Gastroesophageal sphincter (tissue), 4 donors: Measurements from ENCODE around the gene STRN. TPM values are rescaled to one million over a fixed set of nuclear protein-coding genes. Genes with fewer than 3 reads are reported as not detected.

ENCODE experiments used
- ATAC-seq: fragments of 150-250 bp; one replicate; pipeline ENCODE4 v1.9.1; 2016; ENCODE audit warnings: mild to moderate bottlenecking, moderate library complexity
- H3K27ac ChIP-seq, 4 donors: fragments of 200-600 bp; sonication (generic) in 3 of 4; 1 replicate in 3 of 4; 2 replicates in 1 of 4; pipeline ENCODE4 v1.5.1; 2016 to 2019
- H3K27me3 ChIP-seq: fragments of 200-600 bp; sonication (generic); one replicate; pipeline ENCODE4 v1.5.1; 2019
- H3K36me3 ChIP-seq, 2 donors: fragments of 200-600 bp; sonication (generic); one replicate each; pipeline ENCODE4 v1.5.1; 2019; ENCODE audit warnings: control low read depth in 1 of 2
- H3K4me1 ChIP-seq, 3 donors: fragments of 200-600 bp; sonication (generic); 1 replicate in 2 of 3; 2 replicates in 1 of 3; pipeline ENCODE4 v1.5.1; 2016 to 2019; ENCODE audit warnings: control low read depth in 2 of 3
- H3K4me3 ChIP-seq, 2 donors: fragments of 200-600 bp; sonication (generic); one replicate each; pipeline ENCODE4 v1.5.1; 2019; ENCODE audit warnings: mild to moderate bottlenecking in 1 of 2, moderate library complexity in 1 of 2
- H3K9me3 ChIP-seq, 3 donors: fragments of 200-600 bp; sonication (generic); one replicate each; pipeline ENCODE4 v1.5.1; 2017 to 2019; ENCODE audit warnings: control low read depth in 2 of 3
- CTCF ChIP-seq, 4 experiments: fragments of 200-600 bp in 2 of 4; fragments of 450-650 bp in 2 of 4; sonication (generic) in 1 of 4; IDR thresholded peaks; one replicate each; pipeline ENCODE4 v1.5.1; 2017 to 2019; ENCODE audit warnings: antibody characterized with exemption in 4 of 4, mild to moderate bottlenecking in 2 of 4, moderate library complexity in 2 of 4
- EP300 ChIP-seq: sonication (generic); formaldehyde crosslinking; IDR thresholded peaks from one replicate; pipeline ENCODE4 v1.6.1; 2017; ENCODE audit warnings: antibody characterized with exemption, mild to moderate bottlenecking
- POLR2A ChIP-seq, 2 donors: fragments of 450-650 bp; IDR thresholded peaks; one replicate each; pipeline ENCODE4 v1.6.1; 2017; ENCODE audit warnings: antibody characterized with exemption in 2 of 2, mild to moderate bottlenecking in 2 of 2, moderate library complexity in 1 of 2
- POLR2AphosphoS5 ChIP-seq: sonication (generic); formaldehyde crosslinking; IDR thresholded peaks from one replicate; pipeline ENCODE4 v1.6.1; 2017; ENCODE audit warnings: antibody characterized with exemption
- WGBS, 2 donors: methylation state at CpG; one replicate each; pipeline ENCODE4 v1.1.5; 2018; ENCODE audit warnings: low coverage in 1 of 2; 5-methylcytosine and 5-hydroxymethylcytosine counted together
- total RNA-seq, 4 donors: library from RNA; depleted of rRNA; stranded (reverse); fragments of >200 nt; gene quantifications; one replicate each; pipeline ENCODE4 v1.1.0, GENCODE V29; 2016

Gene STRN
- total RNA-seq, 4 donors from 2014 or later = 18.5 to 24.6 (median 20.9) TPM

DNA sequence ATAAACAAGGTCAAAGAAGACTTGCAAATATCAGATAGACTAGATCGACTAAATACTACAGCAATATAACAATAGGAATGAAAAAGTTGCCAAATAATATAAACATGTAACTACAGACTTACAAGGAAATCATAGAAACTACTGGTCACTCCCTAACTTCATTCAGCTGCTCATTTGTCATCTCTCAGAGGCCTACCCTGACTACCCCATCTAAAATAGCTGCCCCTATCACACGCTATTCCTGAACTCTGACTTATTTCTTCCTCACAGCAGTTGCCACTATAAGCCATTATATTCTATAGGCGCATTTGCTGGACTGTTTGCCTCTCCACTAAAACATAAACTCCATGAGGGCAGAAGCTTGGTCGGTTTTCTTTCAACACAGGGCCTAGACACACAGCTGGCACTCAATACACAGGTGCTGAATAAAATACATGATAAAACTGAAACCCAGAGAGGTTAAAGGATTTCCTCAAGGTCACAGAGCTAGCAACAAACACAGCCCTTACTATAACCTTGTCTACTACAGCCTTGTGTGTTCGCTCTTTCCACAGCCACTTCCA, 1.8 kb downstream of the STRN start:
- no peak for ATAC-seq
- WGBS, 2 donors = 80% methylated on average over 5 of the region's 5 CpGs
- no peak overlapping the region for H3K27ac ChIP-seq
- no peaks in the 10 kb centered on the region for H3K27me3 ChIP-seq
- no peaks in the 10 kb centered on the region for H3K36me3 ChIP-seq
- peaks cover 0 to 40% (median 11%) of the 10 kb centered on the region in 3 donors for H3K4me1 ChIP-seq
- TF ChIP-seq CTCF (IDR thresholded peaks at IDR 0.05) = no peak
- TF ChIP-seq EP300 = no peak
- TF ChIP-seq POLR2A (IDR thresholded peaks at IDR 0.05) = no peak
- TF ChIP-seq POLR2AphosphoS5 = no peak
- H3K4me3 ChIP-seq = peak overlapping the region in 1 of 2 donors; percentile 100
- H3K9me3 ChIP-seq = no peaks in the 10 kb centered on the region

DNA sequence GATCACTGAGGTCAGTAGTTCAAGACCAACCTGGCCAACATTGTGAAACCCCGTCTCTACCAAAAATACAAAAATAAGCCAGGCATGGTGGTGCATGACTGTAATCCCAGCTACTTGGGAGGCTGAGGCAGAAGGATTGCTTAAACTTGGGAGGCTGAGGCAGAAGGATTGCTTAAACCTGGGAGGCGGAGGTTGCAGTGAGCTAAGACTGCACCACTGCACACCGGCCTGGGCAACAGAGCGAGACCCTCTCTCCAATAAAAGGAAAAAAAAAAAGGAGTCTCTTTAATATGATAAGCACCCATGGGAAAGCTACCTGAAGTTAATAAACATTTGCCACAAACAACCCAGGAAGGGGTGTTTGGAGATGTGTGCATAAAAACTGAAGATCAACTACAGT, 2.6 kb downstream of the STRN start:
- no peaks in the 10 kb centered on the region for H3K27me3 ChIP-seq
- ATAC-seq = no peak
- no peaks in the 10 kb centered on the region for H3K9me3 ChIP-seq
- no peak overlapping the region for H3K4me3 ChIP-seq
- H3K4me1 ChIP-seq = peaks cover 0 to 40% (median 11%) of the 10 kb centered on the region in 3 donors
- WGBS, 2 donors = 73% methylated on average over 1 of the region's 4 CpGs; no CpG with 5 or more reads in 1 of the 2 donors
- no peaks in the 10 kb centered on the region for H3K36me3 ChIP-seq
- H3K27ac ChIP-seq = no peak overlapping the region
- TF ChIP-seq POLR2AphosphoS5 (no peak), CTCF (IDR thresholded peaks at IDR 0.05) (no peak), EP300 (no peak), POLR2A (IDR thresholded peaks at IDR 0.05) (no peak)

DNA sequence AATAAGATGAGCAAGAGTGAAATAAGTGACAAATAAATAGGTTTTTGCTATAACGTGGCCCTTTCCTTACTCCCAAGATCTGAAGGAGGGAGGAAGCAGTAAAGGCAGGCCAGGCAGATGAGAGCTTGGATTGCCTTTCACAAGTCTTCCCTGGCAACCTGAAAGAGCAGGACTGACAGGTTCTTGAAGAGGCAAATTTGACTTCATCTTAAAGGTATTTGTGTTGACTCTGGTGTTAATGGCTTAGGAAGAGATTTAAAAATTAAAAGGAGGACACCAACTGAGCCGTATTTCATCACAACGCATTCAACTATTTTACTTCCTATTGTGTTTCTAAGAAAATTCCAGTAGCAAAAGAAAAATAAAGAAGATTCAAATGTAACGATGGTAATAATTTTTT, 3.2 kb downstream of the STRN start:
- Histone ChIP-seq H3K4me1 (peaks cover 0 to 40% (median 11%) of the 10 kb centered on the region in 3 donors), H3K36me3 (no peaks in the 10 kb centered on the region), H3K4me3 (no peak overlapping the region), H3K9me3 (no peaks in the 10 kb centered on the region), H3K27me3 (no peaks in the 10 kb centered on the region), H3K27ac (no peak overlapping the region)
- TF ChIP-seq EP300 (no peak), POLR2A (IDR thresholded peaks at IDR 0.05) (no peak), POLR2AphosphoS5 (no peak), CTCF (IDR thresholded peaks at IDR 0.05) (no peak)
- ATAC-seq = no peak
- WGBS, 2 donors = 83 to 93% methylated on average over 3 to 4 of the region's 4 CpGs

DNA sequence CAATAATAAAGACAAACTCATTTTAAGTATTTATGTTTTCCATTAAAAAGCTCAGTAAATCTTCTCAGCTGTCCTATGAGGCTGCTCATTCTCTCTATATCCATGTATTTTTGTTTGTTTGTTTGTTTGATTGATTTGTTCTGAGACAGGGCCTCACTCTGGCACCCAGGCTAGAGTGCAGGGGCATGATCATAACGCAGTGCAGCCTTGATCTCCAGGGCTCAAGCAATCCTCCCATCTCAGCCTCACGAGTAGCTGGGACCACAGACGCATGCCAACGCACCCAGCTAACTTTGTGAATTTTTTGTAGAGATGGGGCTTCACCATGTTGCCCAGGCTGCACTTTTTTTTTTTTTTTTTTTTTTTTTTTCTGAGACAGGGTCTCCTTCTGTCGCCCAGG, 5.6 kb downstream of the STRN start:
- Histone ChIP-seq H3K36me3 (no peaks in the 10 kb centered on the region), H3K9me3 (no peaks in the 10 kb centered on the region), H3K4me3 (no peak overlapping the region), H3K27ac (no peak overlapping the region), H3K27me3 (no peaks in the 10 kb centered on the region), H3K4me1 (peaks cover 0 to 41% (median 11%) of the 10 kb centered on the region in 3 donors)
- 75 to 92% methylated on average over 1 to 2 of the region's 5 CpGs for WGBS, 2 donors
- no peak for ATAC-seq
- no peak for TF ChIP-seq POLR2A (IDR thresholded peaks at IDR 0.05)
- TF ChIP-seq POLR2AphosphoS5 = no peak
- no peak for TF ChIP-seq CTCF (IDR thresholded peaks at IDR 0.05)
- no peak for TF ChIP-seq EP300

DNA sequence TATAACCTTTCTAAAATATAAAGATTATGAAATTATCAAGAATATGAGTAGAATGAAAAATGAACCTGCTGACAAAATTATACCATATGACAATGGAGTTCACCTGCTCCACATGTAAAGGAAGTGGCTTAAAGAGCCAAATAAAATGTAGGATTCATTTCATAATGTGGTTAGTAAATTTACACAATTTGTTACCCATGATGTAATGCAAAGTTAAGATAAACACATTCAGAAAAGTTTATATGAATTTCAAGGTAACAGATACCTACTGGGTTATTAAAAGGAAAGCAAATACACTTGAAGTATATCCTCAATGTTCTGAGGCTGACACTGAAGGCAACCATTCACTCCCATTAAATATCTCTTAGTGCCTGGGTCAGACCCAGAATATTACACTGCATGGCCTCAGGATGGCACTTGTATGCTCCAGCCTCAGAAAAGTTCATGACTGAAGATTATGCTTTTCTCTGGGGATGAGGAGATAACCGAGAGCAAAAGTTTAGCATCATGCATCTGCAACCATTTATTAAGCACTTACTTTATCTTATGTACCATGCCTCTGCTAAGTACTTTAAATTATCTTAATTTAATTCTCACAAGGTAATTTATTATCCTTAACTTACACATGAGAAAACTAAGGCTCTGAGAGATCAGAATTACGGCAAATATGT, 6.2 kb downstream of the STRN start:
- H3K36me3 ChIP-seq = no peaks in the 10 kb centered on the region
- no peak for ATAC-seq

More for the DNA sequence above, 6.2 kb downstream of the STRN start:
- TF ChIP-seq EP300 = no peak
- TF ChIP-seq POLR2A (IDR thresholded peaks at IDR 0.05) = no peak
- no peak for TF ChIP-seq CTCF (IDR thresholded peaks at IDR 0.05)
- TF ChIP-seq POLR2AphosphoS5 = no peak
- H3K4me3 ChIP-seq = no peak overlapping the region
- H3K4me1 ChIP-seq = peaks cover 0 to 38% (median 9%) of the 10 kb centered on the region in 3 donors
- WGBS, 2 donors = 78 to 83% methylated on average over 2 of the region's 2 CpGs
- no peaks in the 10 kb centered on the region for H3K9me3 ChIP-seq
- H3K27ac ChIP-seq = no peak overlapping the region
- H3K27me3 ChIP-seq = no peaks in the 10 kb centered on the region
